Measurements from ENCODE around the gene SORL1. TPM values are rescaled to one million over a fixed set of nuclear protein-coding genes. Genes with fewer than 3 reads are reported as not detected.

Gene SORL1
- total RNA-seq, 2 experiments from 2014 or later: 228 to 411 TPM

DNA sequence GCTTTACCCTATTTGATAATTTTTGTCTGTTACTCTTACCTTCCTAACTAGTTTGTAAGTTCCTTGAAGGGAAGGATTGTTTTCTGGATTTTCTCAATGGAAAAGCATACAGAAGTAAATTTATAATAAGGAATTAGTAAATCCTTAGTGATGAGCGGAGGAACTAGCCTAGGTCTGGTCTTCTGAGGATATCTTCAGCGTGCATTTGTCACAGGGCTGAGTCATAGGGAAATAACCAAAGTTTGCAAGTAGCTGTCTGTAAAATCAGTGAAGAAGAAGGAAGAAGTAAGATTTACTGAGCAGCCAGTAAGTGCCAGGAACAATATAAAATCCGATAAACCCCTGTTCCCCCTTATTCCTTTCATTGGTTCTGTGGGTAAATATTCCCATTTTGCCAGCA, 163.4 kb downstream of the SORL1 start:
- DNase-seq (ENCODE audit: low spot score): no peak
- ChIA-PET CTCF (ENCODE audit: unreplicated experiment) (no interaction called here), POLR2A (interaction anchor here (0.7 kb wide), 1 partner anchor 32 kb away, joined by 3 read pairs; no protein-coding TSS in a partner anchor)
- H3K79me2 ChIP-seq (ENCODE audit: insufficient read depth, low read depth, low read length): no peaks in the 10 kb centered on the region
- H3K4me3 ChIP-seq (ENCODE audit: low read depth, low read length, poor library complexity, severe bottlenecking): no peak overlapping the region
- no peaks in the 10 kb centered on the region for H3K4me1 ChIP-seq (ENCODE audit: insufficient read depth, low read length, poor library complexity, severe bottlenecking)
- peaks cover 100% of the 10 kb centered on the region for H3K36me3 ChIP-seq (ENCODE audit: insufficient read depth, low read length)
- 0 out of 2 replicates have a peak, but pooled peaks cover 3% of the 10 kb centered on the region for H4K20me1 ChIP-seq (ENCODE audit: insufficient read depth, low read length)
- no TSS peak for BruUV-seq (replicated peaks)
- no peak overlapping the region for H2AFZ ChIP-seq (ENCODE audit: low read length)
- no peak overlapping the region for H3K4me2 ChIP-seq (ENCODE audit: low read length)
- TF ChIP-seq EZH2phosphoT487 (IDR thresholded peaks at IDR 0.05; ENCODE audit: borderline replicate concordance, low read depth, low read length): no peak
- TF ChIP-seq, protein P1, sequence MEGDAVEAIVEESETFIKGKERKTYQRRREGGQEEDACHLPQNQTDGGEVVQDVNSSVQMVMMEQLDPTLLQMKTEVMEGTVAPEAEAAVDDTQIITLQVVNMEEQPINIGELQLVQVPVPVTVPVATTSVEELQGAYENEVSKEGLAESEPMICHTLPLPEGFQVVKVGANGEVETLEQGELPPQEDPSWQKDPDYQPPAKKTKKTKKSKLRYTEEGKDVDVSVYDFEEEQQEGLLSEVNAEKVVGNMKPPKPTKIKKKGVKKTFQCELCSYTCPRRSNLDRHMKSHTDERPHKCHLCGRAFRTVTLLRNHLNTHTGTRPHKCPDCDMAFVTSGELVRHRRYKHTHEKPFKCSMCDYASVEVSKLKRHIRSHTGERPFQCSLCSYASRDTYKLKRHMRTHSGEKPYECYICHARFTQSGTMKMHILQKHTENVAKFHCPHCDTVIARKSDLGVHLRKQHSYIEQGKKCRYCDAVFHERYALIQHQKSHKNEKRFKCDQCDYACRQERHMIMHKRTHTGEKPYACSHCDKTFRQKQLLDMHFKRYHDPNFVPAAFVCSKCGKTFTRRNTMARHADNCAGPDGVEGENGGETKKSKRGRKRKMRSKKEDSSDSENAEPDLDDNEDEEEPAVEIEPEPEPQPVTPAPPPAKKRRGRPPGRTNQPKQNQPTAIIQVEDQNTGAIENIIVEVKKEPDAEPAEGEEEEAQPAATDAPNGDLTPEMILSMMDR (conservative IDR thresholded peaks at IDR 0.05; ENCODE audit: low read length): no peak
- H3K9me2 ChIP-seq (ENCODE audit: insufficient read depth, low read length): no peaks in the 10 kb centered on the region
- H3K9me3 ChIP-seq (ENCODE audit: low read length): no peaks in the 10 kb centered on the region
- H3K27ac ChIP-seq (ENCODE audit: low read depth, low read length, poor library complexity, severe bottlenecking): no peak overlapping the region
- intact Hi-C loops (cut with micrococcal nuclease; ENCODE audit: unreplicated experiment): no loop called here

DNA sequence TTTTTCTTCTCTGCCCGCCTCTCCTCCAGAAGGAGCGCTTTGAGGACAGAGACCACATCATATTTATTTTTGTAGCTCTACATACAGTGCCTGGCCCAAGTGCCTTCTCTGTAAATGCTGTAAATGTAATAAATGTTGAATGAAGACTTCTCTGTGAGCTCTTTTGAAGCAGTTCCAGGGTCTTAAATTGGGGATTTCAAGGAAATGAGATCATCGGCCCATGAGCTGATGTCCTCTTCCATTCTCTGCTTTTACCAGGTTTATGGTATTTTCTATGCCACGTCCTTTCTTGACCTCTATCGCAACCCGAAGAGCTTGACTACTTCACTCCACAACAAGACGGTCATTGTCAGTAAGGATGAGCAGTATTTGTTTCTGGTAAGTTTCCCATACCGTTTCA, 166.4 kb downstream of the SORL1 start:
- no peak overlapping the region for H3K4me3 ChIP-seq (ENCODE audit: low read depth, low read length, poor library complexity, severe bottlenecking)
- H3K9me2 ChIP-seq (ENCODE audit: insufficient read depth, low read length): no peaks in the 10 kb centered on the region
- no peak for DNase-seq (ENCODE audit: low spot score)
- no peaks in the 10 kb centered on the region for H3K4me1 ChIP-seq (ENCODE audit: insufficient read depth, low read length, poor library complexity, severe bottlenecking)
- H3K36me3 ChIP-seq (ENCODE audit: insufficient read depth, low read length): peaks cover 100% of the 10 kb centered on the region
- no peaks in the 10 kb centered on the region; the same call in 1 of the 2 replicates for H4K20me1 ChIP-seq (ENCODE audit: insufficient read depth, low read length)
- no peaks in the 10 kb centered on the region for H3K79me2 ChIP-seq (ENCODE audit: insufficient read depth, low read depth, low read length)
- TF ChIP-seq EZH2phosphoT487 (IDR thresholded peaks at IDR 0.05; ENCODE audit: borderline replicate concordance, low read depth, low read length): no peak
- TF ChIP-seq, protein P1 (conservative IDR thresholded peaks at IDR 0.05; ENCODE audit: low read length): no peak
- ChIA-PET CTCF (ENCODE audit: unreplicated experiment) (no interaction called here), POLR2A (interaction anchor here (1.6 kb wide), 1 partner anchor 13 kb away, joined by 3 read pairs; no protein-coding TSS in a partner anchor)
- intact Hi-C loops (cut with micrococcal nuclease; ENCODE audit: unreplicated experiment): no loop called here
- no peak overlapping the region for H3K4me2 ChIP-seq (ENCODE audit: low read length)
- H3K27ac ChIP-seq (ENCODE audit: low read depth, low read length, poor library complexity, severe bottlenecking): no peak overlapping the region
- no TSS peak for BruUV-seq (replicated peaks)
- H2AFZ ChIP-seq (ENCODE audit: low read length): no peak overlapping the region
- no peaks in the 10 kb centered on the region for H3K9me3 ChIP-seq (ENCODE audit: low read length)

DNA sequence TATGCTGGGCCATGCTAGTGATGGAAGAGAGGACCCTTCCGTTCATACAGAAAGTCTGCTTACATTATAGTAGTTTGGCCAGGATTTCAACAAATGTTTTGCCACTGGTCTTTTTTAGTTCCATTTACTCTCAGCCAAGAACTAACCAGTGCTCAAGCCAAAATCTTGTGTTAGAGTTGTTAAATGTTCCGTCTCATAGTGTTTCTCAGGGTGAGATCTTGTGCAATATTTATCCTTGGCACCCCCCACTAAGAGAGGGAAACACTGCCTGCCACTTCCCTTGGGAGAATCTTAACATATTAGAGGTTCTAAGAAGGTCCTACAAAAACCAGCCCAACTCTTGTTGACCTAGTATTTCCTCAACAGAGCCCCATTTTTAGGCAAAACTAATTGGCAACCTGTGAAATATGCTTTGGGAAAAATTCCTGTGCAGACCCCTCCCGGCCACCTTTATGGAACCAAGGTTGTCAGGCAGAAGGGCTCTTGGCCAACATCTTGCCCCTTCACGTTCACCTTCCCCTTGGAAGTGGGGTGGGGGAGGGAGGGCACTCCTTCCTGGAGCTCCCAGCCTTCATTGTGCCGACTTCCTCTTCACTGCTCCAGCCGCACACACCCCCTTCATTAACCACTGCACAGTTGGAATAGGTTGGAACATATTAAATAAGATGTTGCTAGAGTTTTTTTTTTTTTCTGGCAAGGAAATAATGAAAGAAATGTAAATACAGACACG, 173.8 kb downstream of the SORL1 start:
- Histone ChIP-seq H3K9me3 (ENCODE audit: low read length) (no peaks in the 10 kb centered on the region), H3K27ac (ENCODE audit: low read depth, low read length, poor library complexity, severe bottlenecking) (no peak overlapping the region), H3K4me2 (ENCODE audit: low read length) (no peak overlapping the region), H3K36me3 (ENCODE audit: insufficient read depth, low read length) (peaks cover 100% of the 10 kb centered on the region), H3K9me2 (ENCODE audit: insufficient read depth, low read length) (no peaks in the 10 kb centered on the region), H3K4me1 (ENCODE audit: insufficient read depth, low read length, poor library complexity, severe bottlenecking) (no peaks in the 10 kb centered on the region), H3K4me3 (ENCODE audit: low read depth, low read length, poor library complexity, severe bottlenecking) (no peak overlapping the region), H4K20me1 (ENCODE audit: insufficient read depth, low read length) (peaks cover 8% of the 10 kb centered on the region; the same call in 1 of the 2 replicates), H2AFZ (ENCODE audit: low read length) (no peak overlapping the region), H3K79me2 (ENCODE audit: insufficient read depth, low read depth, low read length) (no peaks in the 10 kb centered on the region)
- ChIA-PET CTCF (ENCODE audit: unreplicated experiment) (no interaction called here), POLR2A (interaction anchor here (1.1 kb wide), 1 partner anchor 7 kb away, joined by 3 read pairs; no protein-coding TSS in a partner anchor)
- no peak for DNase-seq (ENCODE audit: low spot score)
- BruUV-seq (replicated peaks): no TSS peak
- TF ChIP-seq, protein P1 (conservative IDR thresholded peaks at IDR 0.05; ENCODE audit: low read length): no peak
- no peak for TF ChIP-seq EZH2phosphoT487 (IDR thresholded peaks at IDR 0.05; ENCODE audit: borderline replicate concordance, low read depth, low read length)
- intact Hi-C loops (cut with micrococcal nuclease; ENCODE audit: unreplicated experiment): no loop called here

Measured in OCI-LY7 (cell line).